ENCODE data around the gene IGFLR1.

DNA sequence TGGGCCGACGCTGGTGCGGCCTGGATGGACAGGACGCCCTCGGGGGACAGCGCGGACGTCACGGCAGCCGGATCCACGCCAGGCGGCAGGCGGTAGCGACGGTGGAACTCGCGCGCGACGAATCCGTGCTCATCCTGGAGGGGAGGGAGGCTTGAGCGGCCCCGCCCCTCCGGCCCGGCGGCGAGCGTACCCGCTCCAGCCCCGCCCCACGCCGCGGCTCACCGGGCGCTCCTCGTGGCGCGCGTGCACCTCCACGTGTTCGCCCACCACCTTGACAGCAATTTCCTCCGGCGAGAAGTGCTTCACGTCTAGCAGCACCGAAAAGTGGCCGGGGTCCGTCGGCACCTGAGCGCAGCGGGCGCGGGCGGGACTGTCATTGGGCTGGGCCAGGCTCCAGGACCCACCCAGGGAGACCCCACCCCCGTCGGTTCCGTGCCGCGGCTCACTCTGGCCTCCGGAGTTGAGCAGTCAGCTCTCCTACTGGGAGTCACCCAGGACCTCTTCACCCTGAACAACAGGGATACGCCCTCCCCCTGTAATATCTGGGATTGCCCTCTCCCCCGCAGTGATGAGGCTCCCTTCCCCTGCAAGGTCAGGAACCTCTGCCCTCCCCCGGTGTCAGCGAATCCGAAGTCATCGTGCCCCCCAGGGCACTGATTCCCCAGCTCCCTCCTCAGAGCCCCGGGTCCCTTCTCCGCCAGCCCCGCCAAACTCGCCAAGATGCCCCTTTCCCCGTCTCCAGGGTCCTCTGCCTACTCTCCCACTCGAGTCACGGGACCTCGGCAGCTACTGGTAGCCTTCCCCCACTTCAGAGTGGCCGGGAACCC, 13.5 kb upstream of the IGFLR1 start:
- no peak for TF ChIP-seq TAF1 (IDR thresholded peaks at IDR 0.05; ENCODE audit: low read depth)
- TF ChIP-seq RAD21 (IDR thresholded peaks at IDR 0.05; ENCODE audit: low read depth), result no peak
- TF ChIP-seq, protein P1, sequence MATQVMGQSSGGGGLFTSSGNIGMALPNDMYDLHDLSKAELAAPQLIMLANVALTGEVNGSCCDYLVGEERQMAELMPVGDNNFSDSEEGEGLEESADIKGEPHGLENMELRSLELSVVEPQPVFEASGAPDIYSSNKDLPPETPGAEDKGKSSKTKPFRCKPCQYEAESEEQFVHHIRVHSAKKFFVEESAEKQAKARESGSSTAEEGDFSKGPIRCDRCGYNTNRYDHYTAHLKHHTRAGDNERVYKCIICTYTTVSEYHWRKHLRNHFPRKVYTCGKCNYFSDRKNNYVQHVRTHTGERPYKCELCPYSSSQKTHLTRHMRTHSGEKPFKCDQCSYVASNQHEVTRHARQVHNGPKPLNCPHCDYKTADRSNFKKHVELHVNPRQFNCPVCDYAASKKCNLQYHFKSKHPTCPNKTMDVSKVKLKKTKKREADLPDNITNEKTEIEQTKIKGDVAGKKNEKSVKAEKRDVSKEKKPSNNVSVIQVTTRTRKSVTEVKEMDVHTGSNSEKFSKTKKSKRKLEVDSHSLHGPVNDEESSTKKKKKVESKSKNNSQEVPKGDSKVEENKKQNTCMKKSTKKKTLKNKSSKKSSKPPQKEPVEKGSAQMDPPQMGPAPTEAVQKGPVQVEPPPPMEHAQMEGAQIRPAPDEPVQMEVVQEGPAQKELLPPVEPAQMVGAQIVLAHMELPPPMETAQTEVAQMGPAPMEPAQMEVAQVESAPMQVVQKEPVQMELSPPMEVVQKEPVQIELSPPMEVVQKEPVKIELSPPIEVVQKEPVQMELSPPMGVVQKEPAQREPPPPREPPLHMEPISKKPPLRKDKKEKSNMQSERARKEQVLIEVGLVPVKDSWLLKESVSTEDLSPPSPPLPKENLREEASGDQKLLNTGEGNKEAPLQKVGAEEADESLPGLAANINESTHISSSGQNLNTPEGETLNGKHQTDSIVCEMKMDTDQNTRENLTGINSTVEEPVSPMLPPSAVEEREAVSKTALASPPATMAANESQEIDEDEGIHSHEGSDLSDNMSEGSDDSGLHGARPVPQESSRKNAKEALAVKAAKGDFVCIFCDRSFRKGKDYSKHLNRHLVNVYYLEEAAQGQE (IDR thresholded peaks at IDR 0.05; ENCODE audit: low read depth), result no peak
- TF ChIP-seq, protein P2, sequence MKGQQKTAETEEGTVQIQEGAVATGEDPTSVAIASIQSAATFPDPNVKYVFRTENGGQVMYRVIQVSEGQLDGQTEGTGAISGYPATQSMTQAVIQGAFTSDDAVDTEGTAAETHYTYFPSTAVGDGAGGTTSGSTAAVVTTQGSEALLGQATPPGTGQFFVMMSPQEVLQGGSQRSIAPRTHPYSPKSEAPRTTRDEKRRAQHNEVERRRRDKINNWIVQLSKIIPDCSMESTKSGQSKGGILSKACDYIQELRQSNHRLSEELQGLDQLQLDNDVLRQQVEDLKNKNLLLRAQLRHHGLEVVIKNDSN (IDR thresholded peaks at IDR 0.05), result no peak
- TF ChIP-seq TEAD4 (IDR thresholded peaks at IDR 0.05), result no peak
